Liver (tissue), 3 donors: Measurements from ENCODE around the gene TCF19.

Experiments used
- GABPA ChIP-seq, 2 donors: IDR thresholded peaks in 1 of 2; conservative IDR thresholded peaks in 1 of 2; 2 replicates each; pipeline ENCODE4 v1.6.1; 2016; ENCODE audit warnings: antibody characterized with exemption in 2 of 2, mild to moderate bottlenecking in 1 of 2, moderate library complexity in 1 of 2
- RAD21 ChIP-seq, 2 donors: IDR thresholded peaks; 2 replicates each; pipeline ENCODE4 v1.6.1; 2016; ENCODE audit warnings: antibody characterized with exemption in 2 of 2, mild to moderate bottlenecking in 2 of 2
- YY1 ChIP-seq: IDR thresholded peaks from 2 replicates; pipeline ENCODE4 v1.6.1; 2016; ENCODE audit warnings: antibody characterized with exemption, mild to moderate bottlenecking
- TF ChIP-seq, protein P1 (sequence below): fragments of 150-350 bp; IDR thresholded peaks from 2 replicates; pipeline ENCODE4 v1.5.1; 2017; ENCODE audit warnings: improper control_type of control experiment, low read depth, low read length; ENCODE audit not compliant: missing input control
- donor health status: healthy.
- donor health status: healthy.

DNA sequence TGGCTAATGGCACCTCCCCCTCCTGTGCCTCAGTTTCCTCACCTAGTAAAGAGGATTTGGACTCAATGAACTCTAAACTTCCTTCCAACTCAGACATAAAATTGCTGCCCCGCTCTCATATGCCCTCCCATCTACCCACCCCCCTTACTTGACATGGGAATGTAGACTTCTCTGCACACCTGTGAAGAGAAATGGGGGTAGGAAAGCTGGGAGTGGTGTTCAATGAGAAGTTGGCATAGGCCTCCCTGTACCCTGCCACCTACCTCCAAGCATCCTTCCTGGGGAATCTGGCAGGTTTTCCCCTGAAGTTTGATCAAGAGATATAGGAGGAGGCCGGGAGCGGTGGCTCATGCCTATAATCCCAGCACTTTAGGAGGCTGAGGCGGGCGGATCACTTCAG, 16.0 kb downstream of the TCF19 start:
- TF ChIP-seq, protein P1, sequence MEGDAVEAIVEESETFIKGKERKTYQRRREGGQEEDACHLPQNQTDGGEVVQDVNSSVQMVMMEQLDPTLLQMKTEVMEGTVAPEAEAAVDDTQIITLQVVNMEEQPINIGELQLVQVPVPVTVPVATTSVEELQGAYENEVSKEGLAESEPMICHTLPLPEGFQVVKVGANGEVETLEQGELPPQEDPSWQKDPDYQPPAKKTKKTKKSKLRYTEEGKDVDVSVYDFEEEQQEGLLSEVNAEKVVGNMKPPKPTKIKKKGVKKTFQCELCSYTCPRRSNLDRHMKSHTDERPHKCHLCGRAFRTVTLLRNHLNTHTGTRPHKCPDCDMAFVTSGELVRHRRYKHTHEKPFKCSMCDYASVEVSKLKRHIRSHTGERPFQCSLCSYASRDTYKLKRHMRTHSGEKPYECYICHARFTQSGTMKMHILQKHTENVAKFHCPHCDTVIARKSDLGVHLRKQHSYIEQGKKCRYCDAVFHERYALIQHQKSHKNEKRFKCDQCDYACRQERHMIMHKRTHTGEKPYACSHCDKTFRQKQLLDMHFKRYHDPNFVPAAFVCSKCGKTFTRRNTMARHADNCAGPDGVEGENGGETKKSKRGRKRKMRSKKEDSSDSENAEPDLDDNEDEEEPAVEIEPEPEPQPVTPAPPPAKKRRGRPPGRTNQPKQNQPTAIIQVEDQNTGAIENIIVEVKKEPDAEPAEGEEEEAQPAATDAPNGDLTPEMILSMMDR, result no peak
- TF ChIP-seq RAD21 (IDR thresholded peaks at IDR 0.05) (no peak), GABPA (IDR thresholded peaks at IDR 0.05 in 1 of 2, conservative IDR thresholded peaks at IDR 0.05 in 1 of 2) (no peak), YY1 (no peak)
